GM21515 (cell line): ENCODE results near the gene COA8.
A peak's percentile ranks its signal among the peaks of the same experiment; 100 is the strongest.
"Not testable (repeated sequence)": the region's sequence is repeated elsewhere in the genome, so short reads cannot be mapped to it uniquely, and the experiment has no call there.

Source experiments
- ATAC-seq: cut with Tn5 transposase; IDR thresholded peaks from one replicate; pipeline ENCODE4 v1.9.1; 2021; ENCODE audit not compliant: unreplicated experiment

The COA8 gene

GRCh38 chr14:103568952-103569351 lies 6.2 kb downstream of the COA8 start:
- ATAC-seq: no peak

GRCh38 chr14:103569408-103569807 lies 6.6 kb downstream of the COA8 start:
- no peak for ATAC-seq

- ATAC-seq: no peak
Observed at GRCh38 chr14:103574104-103574503, 11.3 kb downstream of the COA8 start.

- no peak for ATAC-seq
Observed at GRCh38 chr14:103574707-103575285, 12.0 kb downstream of the COA8 start.

GRCh38 chr14:103576371-103577024 lies 13.7 kb downstream of the COA8 start:
- no peak for ATAC-seq

- no peak for ATAC-seq
Observed at GRCh38 chr14:103578401-103579075, 15.8 kb downstream of the COA8 start.

GRCh38 chr14:103581206-103581605 lies 18.4 kb downstream of the COA8 start:
- no peak for ATAC-seq

GRCh38 chr14:103581954-103582703 lies 19.4 kb downstream of the COA8 start:
- no peak for ATAC-seq

GRCh38 chr14:103584326-103584915 lies 21.7 kb downstream of the COA8 start:
- ATAC-seq: no peak

GRCh38 chr14:103593577-103593976 lies 30.8 kb downstream of the COA8 start:
- ATAC-seq: peak; percentile 77

- ATAC-seq: no peak
Observed at GRCh38 chr14:103594265-103594664, 31.5 kb downstream of the COA8 start.

GRCh38 chr14:103597623-103598377 lies 35.0 kb downstream of the COA8 start:
- no peak for ATAC-seq

GRCh38 chr14:103600503-103600902 lies 37.7 kb downstream of the COA8 start:
- no peak for ATAC-seq

- ATAC-seq: no peak
Observed at GRCh38 chr14:103604620-103605019, 41.9 kb downstream of the COA8 start.

- peak; percentile 81 for ATAC-seq
Observed at GRCh38 chr14:103606963-103607668, 44.4 kb downstream of the COA8 start.

- no peak for ATAC-seq
Observed at GRCh38 chr14:103607822-103608221, 45.1 kb downstream of the COA8 start.

GRCh38 chr14:103609081-103609480 lies 46.3 kb downstream of the COA8 start:
- not testable (repeated sequence) for ATAC-seq

GRCh38 chr14:103611215-103611614 lies 48.5 kb downstream of the COA8 start:
- ATAC-seq: no peak

- ATAC-seq: no peak
Observed at GRCh38 chr14:103613517-103613916, 50.8 kb downstream of the COA8 start.
